ENCODE data around the gene ADGRA1. TPM values are rescaled to one million over a fixed set of nuclear protein-coding genes. Genes with fewer than 3 reads are reported as not detected.

ADGRA1 gene
- total RNA-seq, 4 donors from 2014 or later, result 0.32 TPM; not detected in 3

GRCh38 chr10:133042061-133042460 lies 45.7 kb upstream of the ADGRA1 start:
- ATAC-seq (ENCODE audit: low FRiP score) (no peak), DNase-seq (ENCODE audit: low spot score) (no peak)
- TF ChIP-seq CTCF (IDR thresholded peaks at IDR 0.05), result no peak

GRCh38 chr10:133042816-133043215 lies 44.9 kb upstream of the ADGRA1 start:
- TF ChIP-seq CTCF (IDR thresholded peaks at IDR 0.05), result no peak
- no peak for DNase-seq (ENCODE audit: low spot score)
- ATAC-seq (ENCODE audit: low FRiP score), result no peak

GRCh38 chr10:133043541-133044225 lies 44.0 kb upstream of the ADGRA1 start:
- DNase-seq (ENCODE audit: low spot score), result no peak
- TF ChIP-seq CTCF (IDR thresholded peaks at IDR 0.05), result no peak
- ATAC-seq (ENCODE audit: low FRiP score), result no peak

GRCh38 chr10:133044401-133044811 lies 43.3 kb upstream of the ADGRA1 start:
- ATAC-seq (ENCODE audit: low FRiP score) (no peak), DNase-seq (ENCODE audit: low spot score) (no peak)
- no peak for TF ChIP-seq CTCF (IDR thresholded peaks at IDR 0.05)

- no peak for TF ChIP-seq CTCF (IDR thresholded peaks at IDR 0.05)
- ATAC-seq (ENCODE audit: low FRiP score) (no peak), DNase-seq (ENCODE audit: low spot score) (no peak)
Measured at GRCh38 chr10:133045556-133046389, 42.0 kb upstream of the ADGRA1 start.

- TF ChIP-seq CTCF (IDR thresholded peaks at IDR 0.05), result no peak
- ATAC-seq (ENCODE audit: low FRiP score) (no peak), DNase-seq (ENCODE audit: low spot score) (no peak)
Measured at GRCh38 chr10:133046390-133046765, 41.3 kb upstream of the ADGRA1 start.
